ENCODE data around the gene LGR5.

Gene LGR5

DNA sequence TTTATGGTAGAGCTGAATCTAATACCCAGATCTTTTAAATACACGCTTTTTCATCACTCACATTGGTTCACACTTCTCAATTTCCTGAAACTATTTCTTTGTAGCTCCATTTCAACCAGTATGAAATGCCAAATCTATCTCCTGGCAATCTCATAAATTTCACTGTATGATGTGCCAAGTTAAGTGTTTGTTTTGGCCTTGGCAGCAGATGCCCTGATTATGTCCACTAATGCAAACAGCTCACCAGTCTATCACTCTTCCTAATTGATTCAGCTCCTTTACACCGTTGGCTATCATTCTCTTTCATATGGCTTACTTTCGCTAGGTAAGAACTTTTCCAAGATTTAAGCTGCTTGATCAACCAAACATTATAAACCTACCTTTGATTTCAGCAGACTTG lies 165.4 kb downstream of the LGR5 start:
- DNase-seq = no peak

DNA sequence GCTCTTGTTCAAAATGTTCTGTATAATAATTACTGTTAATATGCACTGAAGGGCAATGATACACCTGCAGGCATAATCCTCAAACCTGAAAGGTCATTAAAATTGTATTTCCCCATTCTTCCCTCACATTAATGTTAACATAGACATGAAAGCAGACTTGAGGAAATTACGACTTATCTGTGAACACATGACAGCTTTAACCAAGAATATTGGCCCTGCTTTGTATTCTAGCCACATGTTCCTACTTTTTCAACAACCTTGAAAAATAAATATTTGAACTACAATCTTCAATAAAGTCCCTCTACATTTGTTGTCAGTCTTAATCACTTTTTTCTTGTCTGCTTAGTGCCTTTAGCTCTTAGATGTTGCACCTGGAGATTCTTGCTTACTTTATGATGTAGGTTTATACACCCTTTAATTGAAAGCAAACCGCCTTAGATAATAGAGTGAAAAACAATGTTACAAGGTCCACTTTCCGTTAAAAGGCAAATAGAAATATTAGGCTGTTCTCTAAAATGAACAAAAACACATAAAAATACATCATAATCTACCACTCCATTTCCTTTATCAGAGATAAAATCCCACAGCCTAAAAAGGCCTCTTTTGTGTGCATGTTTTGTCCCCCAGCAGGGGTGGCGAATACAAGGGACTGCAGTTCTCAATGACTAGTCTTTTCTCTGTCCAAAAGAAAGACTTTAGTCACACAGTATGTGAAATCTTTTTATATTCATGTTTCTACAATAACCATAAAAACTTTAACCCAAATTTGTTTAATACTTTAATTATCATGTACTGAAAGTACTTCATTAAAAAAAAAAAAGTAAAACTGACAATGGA lies 168.1 kb downstream of the LGR5 start:
- no peak for DNase-seq

DNA sequence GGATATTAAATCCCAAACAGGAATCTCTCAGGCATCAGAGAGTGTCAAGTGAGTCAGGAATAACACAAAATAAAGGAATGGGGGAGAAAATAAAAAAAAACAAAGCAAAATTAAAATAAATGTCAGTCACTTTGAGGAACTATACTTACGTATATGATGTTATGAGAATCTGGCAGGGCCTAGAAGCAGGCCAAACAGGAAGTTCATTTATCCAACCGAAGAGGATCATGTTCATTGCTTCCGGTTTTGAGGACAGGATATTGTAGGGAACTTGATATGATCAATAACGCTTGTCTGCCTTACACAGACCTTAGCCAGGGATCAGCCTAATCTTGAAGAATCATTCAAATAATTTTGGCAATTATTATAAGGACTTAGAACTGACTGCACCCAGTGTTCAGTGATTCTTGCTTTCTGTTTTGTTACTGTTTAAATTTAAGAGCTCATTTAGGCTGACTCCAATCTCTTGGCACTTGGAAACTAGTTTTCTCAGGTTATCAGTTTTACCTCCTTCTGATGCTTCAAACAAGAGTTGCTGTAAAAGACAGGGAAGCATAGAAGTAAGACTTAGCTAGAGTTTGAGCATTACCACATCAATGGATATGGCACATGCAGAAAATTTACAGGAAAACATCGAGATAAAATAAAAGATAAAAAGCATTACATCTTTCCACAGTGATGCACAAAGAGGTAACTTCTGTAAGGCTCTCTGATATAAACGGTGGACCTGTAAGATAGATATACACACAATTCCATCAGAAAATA lies 170.6 kb downstream of the LGR5 start:
- no peak for DNase-seq

DNA sequence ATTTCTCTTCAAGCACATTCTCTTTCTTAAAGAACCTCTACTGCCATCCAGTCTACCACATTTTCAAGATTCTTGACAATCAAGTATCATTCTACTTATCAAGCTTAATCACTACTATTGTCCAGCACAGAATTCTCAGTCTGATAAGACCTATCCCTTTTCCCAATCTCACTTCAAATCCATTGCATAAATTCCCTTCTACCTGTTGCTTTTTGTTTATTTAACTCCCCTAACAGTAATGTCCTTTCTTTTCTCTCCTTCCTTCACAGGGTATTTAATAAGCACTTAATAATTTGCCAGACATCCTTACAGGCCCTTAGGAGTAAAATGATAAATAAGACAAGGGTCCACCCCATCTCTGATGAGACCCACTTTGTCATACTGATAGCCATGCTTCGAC lies 182.3 kb downstream of the LGR5 start:
- DNase-seq = no peak

DNA sequence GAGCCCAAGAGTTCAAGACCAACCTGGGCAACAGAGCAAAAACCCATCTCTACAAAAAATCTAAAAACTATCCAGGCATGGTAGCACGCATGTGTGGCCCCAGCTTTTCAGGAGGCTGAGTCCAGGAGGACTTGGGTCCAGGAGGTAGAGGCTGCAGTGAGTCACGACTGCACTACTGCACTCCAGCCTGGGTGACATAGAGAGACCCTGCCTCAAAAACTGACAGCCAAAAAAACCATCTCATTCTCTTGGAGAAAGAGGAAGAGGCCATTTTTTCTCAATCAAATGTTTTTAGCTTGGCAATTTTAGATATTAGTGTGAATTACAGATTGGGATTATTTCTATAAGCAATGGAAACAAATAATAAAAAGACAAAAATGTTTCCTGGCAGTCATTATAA lies 185.9 kb downstream of the LGR5 start:
- no peak for DNase-seq

DNA sequence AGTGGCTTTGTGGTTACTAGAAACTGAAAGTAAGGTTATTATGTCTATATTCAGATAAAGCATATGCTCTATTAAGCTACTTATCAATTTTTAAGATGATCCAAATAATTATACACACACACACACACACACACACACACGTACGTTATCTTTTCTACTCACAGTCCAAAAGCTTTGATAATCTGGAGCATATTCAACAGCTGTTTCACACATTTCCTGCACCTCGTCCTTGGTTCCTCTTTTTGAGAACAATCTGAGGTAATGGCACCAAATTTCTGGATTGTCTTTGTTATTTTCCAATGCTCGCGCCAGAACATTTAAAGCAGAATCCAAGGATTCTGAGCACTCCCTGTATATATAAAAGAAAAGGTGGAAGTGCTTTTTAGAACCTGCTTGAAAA lies 186.5 kb downstream of the LGR5 start:
- DNase-seq = no peak

DNA sequence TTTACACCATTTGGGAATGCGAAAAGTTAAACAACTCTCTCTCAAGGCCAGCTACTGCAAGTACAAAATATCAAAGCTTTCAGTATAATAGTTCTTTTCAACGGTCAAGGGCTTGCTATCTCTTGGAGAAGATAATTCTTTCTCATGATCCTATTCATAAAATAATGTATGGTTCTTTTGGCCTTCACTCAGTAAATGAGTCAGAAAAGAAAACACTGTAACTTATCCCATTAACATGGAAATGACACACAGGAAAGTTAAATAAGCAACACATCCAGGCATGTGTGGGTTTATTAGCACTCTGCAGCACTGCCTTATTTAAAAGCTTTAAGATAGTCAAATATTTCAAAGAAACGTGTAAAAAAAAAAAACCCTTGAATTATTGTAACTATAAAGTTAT lies 187.2 kb downstream of the LGR5 start:
- DNase-seq = no peak

DNA sequence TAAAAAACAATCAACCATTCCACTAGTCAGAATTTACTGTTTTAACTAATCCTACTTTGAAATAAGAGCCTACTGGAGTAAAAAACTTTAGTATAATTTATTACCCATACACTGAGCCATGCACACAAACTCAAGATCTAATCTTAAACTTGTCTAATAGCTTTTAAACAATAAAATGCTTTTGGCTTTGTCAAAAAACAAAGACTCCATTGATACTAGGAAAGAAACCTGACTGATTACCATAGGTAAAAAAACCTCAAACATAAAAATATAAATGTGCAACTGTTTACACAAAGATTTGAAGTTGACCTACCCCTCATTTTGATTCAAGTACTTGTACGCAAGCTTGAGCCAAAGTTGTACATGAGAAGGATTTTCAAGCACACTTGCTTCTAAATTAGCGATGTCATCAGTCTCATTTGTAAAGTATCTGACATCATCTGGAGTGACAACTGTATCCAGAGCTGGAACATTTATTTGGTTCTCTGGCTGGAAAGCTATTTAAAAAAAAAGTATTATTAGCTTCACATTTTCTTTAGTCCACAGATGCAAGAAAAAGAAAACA lies 187.9 kb downstream of the LGR5 start:
- DNase-seq = no peak

All from NCI-H1436 treated with DMSO at 0.1 percent for 48 hours (cell line).